ENCODE results near the gene CNN2.

Gene CNN2

DNA sequence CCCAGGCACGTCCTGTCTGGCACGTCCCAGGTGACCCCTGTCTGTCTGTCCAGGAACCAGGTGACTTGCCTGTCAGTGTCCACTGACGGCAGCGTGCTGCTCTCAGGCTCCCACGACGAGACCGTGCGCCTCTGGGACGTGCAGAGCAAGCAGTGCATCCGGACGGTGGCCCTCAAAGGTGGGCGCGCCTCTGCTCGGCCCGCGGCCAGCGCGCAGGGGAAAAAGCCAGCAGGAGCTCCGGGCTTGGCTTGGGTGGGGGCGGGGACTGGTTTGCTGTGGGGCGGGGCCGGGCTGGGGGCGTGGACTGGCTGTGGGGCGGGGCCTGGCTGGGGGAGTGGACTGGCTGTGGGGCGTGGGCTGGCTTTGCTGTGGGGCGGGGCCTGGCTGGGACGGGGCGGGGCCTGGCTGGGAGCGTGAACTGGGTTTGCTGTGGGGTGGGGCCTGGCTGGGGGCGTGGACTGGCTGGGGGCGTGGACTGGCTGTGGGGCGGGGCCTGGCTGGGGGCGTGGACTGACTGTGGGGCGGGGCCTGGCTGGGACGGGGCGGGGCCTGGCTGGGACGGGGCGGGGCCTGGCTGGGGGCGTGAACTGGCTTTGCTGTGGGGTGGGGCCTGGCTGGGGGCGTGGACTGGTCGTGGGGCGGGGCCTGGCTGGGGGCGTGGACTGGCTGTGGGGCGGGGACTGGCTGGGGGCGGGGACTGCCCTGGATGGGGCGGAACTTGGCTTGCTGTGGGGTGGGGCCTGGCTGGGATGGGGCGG lies 35.1 kb upstream of the CNN2 start:
- H3K27ac ChIP-seq (ENCODE audit: poor library complexity, severe bottlenecking): no peak overlapping the region
- H3K4me3 ChIP-seq (ENCODE audit: severe bottlenecking): no peak overlapping the region
- H3K9me3 ChIP-seq (ENCODE audit: severe bottlenecking): no peaks in the 10 kb centered on the region
- no peaks in the 10 kb centered on the region for H3K4me1 ChIP-seq (ENCODE audit: insufficient read depth, poor library complexity, severe bottlenecking)
- ATAC-seq (ENCODE audit: low read depth) (no peak), DNase-seq (ENCODE audit: low spot score) (no peak)
- peaks cover 33% of the 10 kb centered on the region for H3K36me3 ChIP-seq (ENCODE audit: low read depth)
- H3K27me3 ChIP-seq (ENCODE audit: insufficient read depth, poor library complexity, severe bottlenecking): no peaks in the 10 kb centered on the region
- TF ChIP-seq, protein P1, sequence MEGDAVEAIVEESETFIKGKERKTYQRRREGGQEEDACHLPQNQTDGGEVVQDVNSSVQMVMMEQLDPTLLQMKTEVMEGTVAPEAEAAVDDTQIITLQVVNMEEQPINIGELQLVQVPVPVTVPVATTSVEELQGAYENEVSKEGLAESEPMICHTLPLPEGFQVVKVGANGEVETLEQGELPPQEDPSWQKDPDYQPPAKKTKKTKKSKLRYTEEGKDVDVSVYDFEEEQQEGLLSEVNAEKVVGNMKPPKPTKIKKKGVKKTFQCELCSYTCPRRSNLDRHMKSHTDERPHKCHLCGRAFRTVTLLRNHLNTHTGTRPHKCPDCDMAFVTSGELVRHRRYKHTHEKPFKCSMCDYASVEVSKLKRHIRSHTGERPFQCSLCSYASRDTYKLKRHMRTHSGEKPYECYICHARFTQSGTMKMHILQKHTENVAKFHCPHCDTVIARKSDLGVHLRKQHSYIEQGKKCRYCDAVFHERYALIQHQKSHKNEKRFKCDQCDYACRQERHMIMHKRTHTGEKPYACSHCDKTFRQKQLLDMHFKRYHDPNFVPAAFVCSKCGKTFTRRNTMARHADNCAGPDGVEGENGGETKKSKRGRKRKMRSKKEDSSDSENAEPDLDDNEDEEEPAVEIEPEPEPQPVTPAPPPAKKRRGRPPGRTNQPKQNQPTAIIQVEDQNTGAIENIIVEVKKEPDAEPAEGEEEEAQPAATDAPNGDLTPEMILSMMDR (IDR thresholded peaks at IDR 0.05; ENCODE audit: poor library complexity, severe bottlenecking): no peak

DNA sequence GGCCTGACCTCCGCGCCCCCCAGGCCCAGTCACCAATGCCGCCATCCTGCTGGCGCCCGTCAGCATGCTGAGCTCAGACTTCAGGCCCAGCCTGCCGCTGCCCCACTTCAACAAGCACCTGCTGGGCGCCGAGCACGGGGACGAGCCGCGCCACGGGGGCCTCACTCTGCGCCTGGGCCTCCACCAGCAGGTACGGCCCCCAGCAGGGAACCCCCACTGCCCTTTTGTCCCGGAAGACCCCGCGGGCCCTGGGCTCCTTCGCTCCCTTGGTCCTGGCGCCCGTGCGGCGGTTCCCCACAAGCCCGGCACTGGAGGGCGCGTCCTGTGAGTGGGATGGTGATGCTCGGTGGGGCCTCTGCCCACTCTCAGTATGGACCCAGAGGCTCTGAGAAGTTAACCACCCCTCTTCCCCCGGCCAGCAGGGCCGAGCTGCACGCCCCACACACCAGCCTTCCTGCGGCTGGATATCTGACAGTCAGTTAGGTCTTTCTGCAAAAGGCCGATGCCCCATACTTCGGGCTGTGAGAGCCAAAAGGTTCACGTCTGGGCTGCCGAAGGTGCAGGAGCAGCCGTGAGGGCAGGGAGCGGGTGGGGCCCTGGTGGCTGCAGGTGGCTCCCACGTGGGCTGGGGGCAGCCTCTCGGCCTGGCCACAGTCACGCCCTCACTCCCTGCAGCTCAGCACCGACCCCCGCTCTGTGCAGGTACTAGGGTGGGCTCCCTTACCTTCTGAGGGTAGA lies 34.3 kb upstream of the CNN2 start:
- no peak for DNase-seq (ENCODE audit: low spot score)
- Histone ChIP-seq H3K27me3 (ENCODE audit: insufficient read depth, poor library complexity, severe bottlenecking) (peaks cover 6% of the 10 kb centered on the region), H3K27ac (ENCODE audit: poor library complexity, severe bottlenecking) (no peak overlapping the region), H3K4me1 (ENCODE audit: insufficient read depth, poor library complexity, severe bottlenecking) (no peaks in the 10 kb centered on the region), H3K36me3 (ENCODE audit: low read depth) (peaks cover 26% of the 10 kb centered on the region), H3K9me3 (ENCODE audit: severe bottlenecking) (no peaks in the 10 kb centered on the region), H3K4me3 (ENCODE audit: severe bottlenecking) (no peak overlapping the region)
- TF ChIP-seq, protein P1 (IDR thresholded peaks at IDR 0.05; ENCODE audit: poor library complexity, severe bottlenecking): no peak
- no peak for ATAC-seq (ENCODE audit: low read depth)

- no peak overlapping the region for H3K4me3 ChIP-seq (ENCODE audit: severe bottlenecking)
- H3K36me3 ChIP-seq (ENCODE audit: low read depth): peaks cover 26% of the 10 kb centered on the region
- no peak overlapping the region for H3K27ac ChIP-seq (ENCODE audit: poor library complexity, severe bottlenecking)
- no peaks in the 10 kb centered on the region for H3K9me3 ChIP-seq (ENCODE audit: severe bottlenecking)
- TF ChIP-seq, protein P1 (IDR thresholded peaks at IDR 0.05; ENCODE audit: poor library complexity, severe bottlenecking): no peak
- H3K27me3 ChIP-seq (ENCODE audit: insufficient read depth, poor library complexity, severe bottlenecking): peaks cover 11% of the 10 kb centered on the region
- ATAC-seq (ENCODE audit: low read depth) (no peak), DNase-seq (ENCODE audit: low spot score) (no peak)
- H3K4me1 ChIP-seq (ENCODE audit: insufficient read depth, poor library complexity, severe bottlenecking): no peaks in the 10 kb centered on the region
Measured at GRCh38 chr19:992670-993055, 33.7 kb upstream of the CNN2 start.

GRCh38 chr19:993361-993830 lies 33.0 kb upstream of the CNN2 start:
- no peaks in the 10 kb centered on the region for H3K4me1 ChIP-seq (ENCODE audit: insufficient read depth, poor library complexity, severe bottlenecking)
- peaks cover 26% of the 10 kb centered on the region for H3K36me3 ChIP-seq (ENCODE audit: low read depth)
- no peak overlapping the region for H3K27ac ChIP-seq (ENCODE audit: poor library complexity, severe bottlenecking)
- peaks cover 18% of the 10 kb centered on the region for H3K27me3 ChIP-seq (ENCODE audit: insufficient read depth, poor library complexity, severe bottlenecking)
- no peak overlapping the region for H3K4me3 ChIP-seq (ENCODE audit: severe bottlenecking)
- ATAC-seq (ENCODE audit: low read depth) (no peak), DNase-seq (ENCODE audit: low spot score) (no peak)
- no peaks in the 10 kb centered on the region for H3K9me3 ChIP-seq (ENCODE audit: severe bottlenecking)
- TF ChIP-seq, protein P1 (IDR thresholded peaks at IDR 0.05; ENCODE audit: poor library complexity, severe bottlenecking): no peak

Measured in RWPE2 (cell line).